HCT116 (cell line): ENCODE data around the gene CDH2. TPM values are rescaled to one million over a fixed set of nuclear protein-coding genes. Genes with fewer than 3 reads are reported as not detected.

ENCODE experiments used
- ATAC-seq: fragments of 200-7000 bp; cut with Tn5 transposase; 2 replicates; pipeline ENCODE4 v1.9.1; 2020; ENCODE audit warnings: mild to moderate bottlenecking, moderate library complexity
- BruUV-seq: library from RNA; stranded (reverse); fragments of 400-500 nt; replicated peaks from 2 replicates; lab custom pipeline; 2021; lab: Mats Ljungman, UMichigan
- CTCF ChIA-PET: fragments of 300-600 bp; sonication (Branson Sonifier 250); formaldehyde crosslinking; loops from one replicate; lab custom pipeline; 2021; ENCODE audit warnings: antibody characterized with exemption; lab: Charles Lee
- POLR2A ChIA-PET: fragments of 300-600, 350-600 bp; sonication (Branson Sonifier 250); formaldehyde crosslinking; loops from one replicate; lab custom pipeline; 2021; ENCODE audit warnings: antibody characterized with exemption; lab: Charles Lee
- RAD21 ChIA-PET, 2 experiments: fragments of 300-600 bp; sonication (Branson Sonifier 250); formaldehyde crosslinking; loops; one replicate each; lab custom pipeline; 2023; ENCODE audit warnings: low total read pairs in 2 of 2; ENCODE audit not compliant: uncharacterized antibody in 2 of 2, unreplicated experiment in 2 of 2, low non-redundant PET in 1 of 2; lab: Charles Lee
- DNase-seq: peaks from one replicate; pipeline ENCODE4 v3.0.0-alpha.2; 2010; ENCODE audit warnings: low read depth, low spot score
- H2AFZ ChIP-seq: fragments of 200-600 bp; shearing (Covaris generic), sonication (generic); 2 replicates; pipeline ENCODE4 v1.6.1; 2017; ENCODE audit warnings: low read depth, mixed run types, mixed read lengths, antibody characterized with exemption, low read length; ENCODE audit not compliant: poor library complexity, severe bottlenecking
- H3K27ac ChIP-seq: 2 replicates; pipeline ENCODE4 v1.5.1; 2012; ENCODE audit warnings: low read depth, low read length
- H3K27me3 ChIP-seq: fragments of 200-600 bp; sonication (generic); 2 replicates; pipeline ENCODE4 v1.6.1; 2016; ENCODE audit warnings: mixed run types, low read length, mixed read lengths; ENCODE audit not compliant: insufficient read depth
- H3K36me3 ChIP-seq, 2 experiments: fragments of 200-500 bp in 1 of 2; fragments of 200-600 bp in 1 of 2; sonication (Bioruptor generic) in 1 of 2; sonication (generic) in 1 of 2; 2 replicates each; pipeline versions ENCODE4 v1.5.1 to v1.6.1; 2014 to 2016; ENCODE audit warnings: low read length in 2 of 2, inconsistent platforms in 1 of 2, mixed read lengths in 1 of 2, mixed run types in 1 of 2; ENCODE audit not compliant: insufficient read depth in 2 of 2, control insufficient read depth in 1 of 2
- H3K4me1 ChIP-seq, 2 experiments: fragments of 200-600 bp in 1 of 2; sonication (generic) in 1 of 2; 2 replicates each; pipeline versions ENCODE4 v1.5.1 to v1.6.1; 2012 to 2017; ENCODE audit warnings: low read length in 2 of 2, inconsistent platforms in 1 of 2, mild to moderate bottlenecking in 1 of 2, mixed read lengths in 1 of 2, mixed run types in 1 of 2, moderate library complexity in 1 of 2; ENCODE audit not compliant: insufficient read depth in 2 of 2, control insufficient read depth in 1 of 2
- H3K4me2 ChIP-seq: fragments of 200-600 bp; sonication (generic); 2 replicates; pipeline ENCODE4 v1.6.1; 2017; ENCODE audit warnings: mixed run types, low read length, mixed read lengths
- H3K4me3 ChIP-seq, 2 experiments: fragments of 200-600 bp in 1 of 2; sonication (generic) in 1 of 2; replicated peaks in 1 of 2; 2 replicates each; pipeline ENCODE4 v1.5.1; 2011 to 2016; ENCODE audit warnings: low read length in 2 of 2, control low read depth in 1 of 2, low read depth in 1 of 2, mild to moderate bottlenecking in 1 of 2, mixed read lengths in 1 of 2, mixed run types in 1 of 2
- H3K79me2 ChIP-seq: fragments of 200-600 bp; sonication (generic); 2 replicates; pipeline ENCODE4 v1.6.1; 2017; ENCODE audit warnings: mild to moderate bottlenecking, mixed run types, low read length, moderate library complexity, mixed read lengths; ENCODE audit not compliant: insufficient read depth
- H3K9ac ChIP-seq: fragments of 200-600 bp; sonication (generic); 2 replicates; pipeline ENCODE4 v1.6.1; 2016; ENCODE audit warnings: low read length, mixed read lengths
- H3K9me2 ChIP-seq: fragments of 200-600 bp; sonication (generic), shearing (Covaris generic); 2 replicates; pipeline ENCODE4 v1.6.1; 2017; ENCODE audit warnings: mixed run types, mild to moderate bottlenecking, moderate library complexity; ENCODE audit not compliant: insufficient read depth
- H3K9me3 ChIP-seq, 2 experiments: fragments of 200-500 bp in 1 of 2; fragments of 200-600 bp in 1 of 2; sonication (Bioruptor generic) in 1 of 2; sonication (generic) in 1 of 2; 2 replicates each; pipeline ENCODE4 v1.6.1; 2014 to 2017; ENCODE audit warnings: low read length in 2 of 2, mixed read lengths in 2 of 2, inconsistent platforms in 1 of 2, low read depth in 1 of 2, mild to moderate bottlenecking in 1 of 2, mixed run types in 1 of 2, moderate library complexity in 1 of 2; ENCODE audit not compliant: control insufficient read depth in 1 of 2, insufficient read depth in 1 of 2
- H4K20me1 ChIP-seq: fragments of 200-600 bp; sonication (generic), shearing (Covaris generic); 2 replicates; pipeline ENCODE4 v1.6.1; 2017; ENCODE audit warnings: mixed run types, mild to moderate bottlenecking, moderate library complexity; ENCODE audit not compliant: insufficient read depth
- CBX3 ChIP-seq: IDR thresholded peaks from 2 replicates; pipeline ENCODE4 v1.6.1; 2012; ENCODE audit warnings: low read depth
- EGR1 ChIP-seq: IDR thresholded peaks from 2 replicates; pipeline ENCODE4 v1.6.1; 2012; ENCODE audit warnings: low read depth
- EZH2phosphoT487 ChIP-seq: fragments of 200-600 bp; IDR thresholded peaks from 2 replicates; pipeline ENCODE4 v1.6.1; 2018; ENCODE audit warnings: antibody characterized with exemption, borderline replicate concordance
- JUND ChIP-seq: IDR thresholded peaks from 2 replicates; pipeline ENCODE4 v1.6.1; 2012
- POLR2A ChIP-seq: IDR thresholded peaks from 2 replicates; pipeline ENCODE4 v1.7.0; 2011; ENCODE audit warnings: borderline replicate concordance; ENCODE audit not compliant: insufficient read depth, insufficient read length; ENCODE audit errors: extremely low read depth
- POLR2AphosphoS5 ChIP-seq: IDR thresholded peaks from 2 replicates; pipeline ENCODE4 v1.6.1; 2011; ENCODE audit warnings: mild to moderate bottlenecking, low read depth, low read length, moderate library complexity
- RAD21 ChIP-seq: IDR thresholded peaks from 2 replicates; pipeline ENCODE4 v1.6.1; 2012; ENCODE audit warnings: low read depth, mild to moderate bottlenecking
- SIN3A ChIP-seq: IDR thresholded peaks from 2 replicates; pipeline ENCODE4 v1.6.1; 2012; ENCODE audit warnings: low read depth
- TCF7L2 ChIP-seq: IDR thresholded peaks from 2 replicates; pipeline ENCODE4 v1.7.0; 2011; ENCODE audit warnings: borderline replicate concordance, inconsistent platforms; ENCODE audit not compliant: insufficient read depth, insufficient read length; ENCODE audit errors: extremely low read depth
- ZNF274 ChIP-seq: fragments of 200-500 bp; sonication (Bioruptor generic); IDR thresholded peaks from 2 replicates; pipeline ENCODE4 v1.6.1; 2014; ENCODE audit warnings: mild to moderate bottlenecking, low read depth, low read length, inconsistent platforms
- intact Hi-C: fragments of 100-400 bp; cut with micrococcal nuclease; formaldehyde crosslinking; loops from 2 replicates; pipeline ENCODE4 v1.10.0; 2022
- total RNA-seq: library from RNA; stranded (reverse); gene quantifications from one replicate; pipeline ENCODE4 v1.2.1, GENCODE V29; 2021; ENCODE audit not compliant: unreplicated experiment
- TF ChIP-seq, protein P1 (sequence below): IDR thresholded peaks from 2 replicates; pipeline ENCODE4 v1.6.1; 2011; ENCODE audit warnings: mild to moderate bottlenecking, low read length, moderate library complexity; ENCODE audit not compliant: insufficient replicate concordance; ENCODE audit errors: extremely low read depth
- TF ChIP-seq, protein P2 (sequence below): IDR thresholded peaks from 2 replicates; pipeline ENCODE4 v1.6.1; 2012; ENCODE audit warnings: low read depth

CDH2 gene
- total RNA-seq, 1 experiment from 2014 or later: 0.15 TPM

DNA sequence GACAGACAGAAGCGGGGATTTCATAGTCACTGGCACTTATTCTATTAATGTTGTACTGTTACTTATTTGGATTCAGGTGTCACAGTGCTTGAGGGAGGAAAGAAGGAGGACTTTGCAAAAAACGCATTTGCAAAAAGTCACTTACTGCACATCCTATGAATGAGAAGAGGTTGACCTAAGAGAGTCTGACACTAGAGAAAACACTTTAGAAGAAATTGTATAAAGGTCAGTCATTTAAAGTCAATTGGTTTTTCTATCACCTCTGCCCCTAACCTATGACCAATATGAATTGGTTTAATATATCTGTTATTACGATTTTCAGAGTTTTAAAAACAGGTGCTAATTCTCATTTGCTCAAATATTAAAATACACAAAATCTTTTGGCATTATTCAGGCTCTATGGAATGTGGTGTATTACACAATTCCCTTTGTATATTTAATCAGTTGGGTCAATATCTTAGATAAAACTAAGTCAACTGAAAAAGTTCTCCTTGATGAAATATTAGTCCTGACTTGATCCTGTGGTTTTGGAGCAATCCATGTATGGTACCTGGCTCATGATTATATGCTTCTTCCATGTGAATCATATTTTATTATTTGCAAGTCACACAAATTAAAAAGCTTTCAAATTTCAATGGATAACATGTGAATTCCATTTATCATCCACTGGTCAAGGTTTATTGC lies 157.4 kb downstream of the CDH2 start:
- Histone ChIP-seq H3K4me1 (no peaks in the 10 kb centered on the region), H3K36me3 (no peaks in the 10 kb centered on the region; a peak in 1 of 4 replicates), H3K9ac (no peak overlapping the region), H3K27ac (no peak overlapping the region), H2AFZ (no peak overlapping the region), H3K9me3 (no peaks in the 10 kb centered on the region), H3K79me2 (no peaks in the 10 kb centered on the region), H3K4me2 (no peak overlapping the region), H4K20me1 (no peaks in the 10 kb centered on the region), H3K27me3 (no peaks in the 10 kb centered on the region), H3K4me3 (no peak overlapping the region), H3K9me2 (no peaks in the 10 kb centered on the region)
- ChIA-PET RAD21 (no interaction called here), CTCF (no interaction called here), POLR2A (no interaction called here)
- ATAC-seq (no peak), DNase-seq (no peak)
- BruUV-seq: no TSS peak
- TF ChIP-seq JUND: no peak
- no peak for TF ChIP-seq TCF7L2
- TF ChIP-seq EGR1: no peak
- TF ChIP-seq RAD21: no peak
- TF ChIP-seq, protein P1, sequence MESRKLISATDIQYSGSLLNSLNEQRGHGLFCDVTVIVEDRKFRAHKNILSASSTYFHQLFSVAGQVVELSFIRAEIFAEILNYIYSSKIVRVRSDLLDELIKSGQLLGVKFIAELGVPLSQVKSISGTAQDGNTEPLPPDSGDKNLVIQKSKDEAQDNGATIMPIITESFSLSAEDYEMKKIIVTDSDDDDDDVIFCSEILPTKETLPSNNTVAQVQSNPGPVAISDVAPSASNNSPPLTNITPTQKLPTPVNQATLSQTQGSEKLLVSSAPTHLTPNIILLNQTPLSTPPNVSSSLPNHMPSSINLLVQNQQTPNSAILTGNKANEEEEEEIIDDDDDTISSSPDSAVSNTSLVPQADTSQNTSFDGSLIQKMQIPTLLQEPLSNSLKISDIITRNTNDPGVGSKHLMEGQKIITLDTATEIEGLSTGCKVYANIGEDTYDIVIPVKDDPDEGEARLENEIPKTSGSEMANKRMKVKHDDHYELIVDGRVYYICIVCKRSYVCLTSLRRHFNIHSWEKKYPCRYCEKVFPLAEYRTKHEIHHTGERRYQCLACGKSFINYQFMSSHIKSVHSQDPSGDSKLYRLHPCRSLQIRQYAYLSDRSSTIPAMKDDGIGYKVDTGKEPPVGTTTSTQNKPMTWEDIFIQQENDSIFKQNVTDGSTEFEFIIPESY: no peak
- TF ChIP-seq POLR2A: no peak
- TF ChIP-seq, protein P2, sequence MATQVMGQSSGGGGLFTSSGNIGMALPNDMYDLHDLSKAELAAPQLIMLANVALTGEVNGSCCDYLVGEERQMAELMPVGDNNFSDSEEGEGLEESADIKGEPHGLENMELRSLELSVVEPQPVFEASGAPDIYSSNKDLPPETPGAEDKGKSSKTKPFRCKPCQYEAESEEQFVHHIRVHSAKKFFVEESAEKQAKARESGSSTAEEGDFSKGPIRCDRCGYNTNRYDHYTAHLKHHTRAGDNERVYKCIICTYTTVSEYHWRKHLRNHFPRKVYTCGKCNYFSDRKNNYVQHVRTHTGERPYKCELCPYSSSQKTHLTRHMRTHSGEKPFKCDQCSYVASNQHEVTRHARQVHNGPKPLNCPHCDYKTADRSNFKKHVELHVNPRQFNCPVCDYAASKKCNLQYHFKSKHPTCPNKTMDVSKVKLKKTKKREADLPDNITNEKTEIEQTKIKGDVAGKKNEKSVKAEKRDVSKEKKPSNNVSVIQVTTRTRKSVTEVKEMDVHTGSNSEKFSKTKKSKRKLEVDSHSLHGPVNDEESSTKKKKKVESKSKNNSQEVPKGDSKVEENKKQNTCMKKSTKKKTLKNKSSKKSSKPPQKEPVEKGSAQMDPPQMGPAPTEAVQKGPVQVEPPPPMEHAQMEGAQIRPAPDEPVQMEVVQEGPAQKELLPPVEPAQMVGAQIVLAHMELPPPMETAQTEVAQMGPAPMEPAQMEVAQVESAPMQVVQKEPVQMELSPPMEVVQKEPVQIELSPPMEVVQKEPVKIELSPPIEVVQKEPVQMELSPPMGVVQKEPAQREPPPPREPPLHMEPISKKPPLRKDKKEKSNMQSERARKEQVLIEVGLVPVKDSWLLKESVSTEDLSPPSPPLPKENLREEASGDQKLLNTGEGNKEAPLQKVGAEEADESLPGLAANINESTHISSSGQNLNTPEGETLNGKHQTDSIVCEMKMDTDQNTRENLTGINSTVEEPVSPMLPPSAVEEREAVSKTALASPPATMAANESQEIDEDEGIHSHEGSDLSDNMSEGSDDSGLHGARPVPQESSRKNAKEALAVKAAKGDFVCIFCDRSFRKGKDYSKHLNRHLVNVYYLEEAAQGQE: no peak
- TF ChIP-seq CBX3: no peak
- TF ChIP-seq SIN3A: no peak
- no peak for TF ChIP-seq ZNF274
- no peak for TF ChIP-seq EZH2phosphoT487
- no peak for TF ChIP-seq POLR2AphosphoS5
- intact Hi-C loops: no loop called here
